GM15510 (cell line): ENCODE data around the gene CDKN1C.

Experiments
- POLR2A ChIP-seq: IDR thresholded peaks from 3 replicates; pipeline ENCODE4 v1.6.1; 2011; ENCODE audit warnings: borderline replicate concordance; ENCODE audit not compliant: insufficient read length; ENCODE audit errors: extremely low read depth

CDKN1C gene

GRCh38 chr11:2927121-2927800 lies 41.7 kb upstream of the CDKN1C start:
- no peak for TF ChIP-seq POLR2A

GRCh38 chr11:2926611-2927051 lies 41.1 kb upstream of the CDKN1C start:
- TF ChIP-seq POLR2A, result no peak

GRCh38 chr11:2924821-2925675 lies 39.5 kb upstream of the CDKN1C start:
- TF ChIP-seq POLR2A, result no peak

- no peak for TF ChIP-seq POLR2A
These were observed 38.8 kb upstream of the CDKN1C start for GRCh38 chr11:2924381-2924780.

GRCh38 chr11:2923446-2924375 lies 38.1 kb upstream of the CDKN1C start:
- TF ChIP-seq POLR2A, result no peak

- no peak for TF ChIP-seq POLR2A
These were observed 37.1 kb upstream of the CDKN1C start for GRCh38 chr11:2922655-2923054.

GRCh38 chr11:2921742-2922493 lies 36.3 kb upstream of the CDKN1C start:
- TF ChIP-seq POLR2A, result no peak

- no peak for TF ChIP-seq POLR2A
These were observed 35.7 kb upstream of the CDKN1C start for GRCh38 chr11:2921261-2921660.

GRCh38 chr11:2920343-2920742 lies 34.8 kb upstream of the CDKN1C start:
- no peak for TF ChIP-seq POLR2A

- TF ChIP-seq POLR2A, result no peak
These were observed 34.3 kb upstream of the CDKN1C start for GRCh38 chr11:2919837-2920236.

- TF ChIP-seq POLR2A, result no peak
These were observed 33.6 kb upstream of the CDKN1C start for GRCh38 chr11:2919188-2919587.

- TF ChIP-seq POLR2A, result no peak
These were observed 32.4 kb upstream of the CDKN1C start for GRCh38 chr11:2917842-2918490.

- TF ChIP-seq POLR2A, result no peak
These were observed 31.5 kb upstream of the CDKN1C start for GRCh38 chr11:2916892-2917645.

- no peak for TF ChIP-seq POLR2A
These were observed 30.7 kb upstream of the CDKN1C start for GRCh38 chr11:2916114-2916891.
